NB4 (cell line): ENCODE data around the gene SS18.

Experiments used
- DNase-seq: peaks from one replicate; pipeline ENCODE4 v3.0.0; 2010; ENCODE audit warnings: low read depth
- H3K4me3 ChIP-seq: one replicate; pipeline ENCODE4 v1.5.1; 2011; ENCODE audit warnings: mild to moderate bottlenecking, low read depth, low read length, moderate library complexity
- MYC ChIP-seq: IDR thresholded peaks from 2 replicates; pipeline ENCODE4 v1.6.1; 2011; ENCODE audit warnings: low read depth, low read length
- POLR2A ChIP-seq: IDR thresholded peaks from 2 replicates; pipeline ENCODE4 v1.6.1; 2011; ENCODE audit warnings: mild to moderate bottlenecking; ENCODE audit not compliant: insufficient read length; ENCODE audit errors: extremely low read depth
- TF ChIP-seq, protein P1 (sequence below): IDR thresholded peaks from one replicate; pipeline ENCODE4 v1.5.1; 2012; ENCODE audit warnings: low read depth, low read length
- TF ChIP-seq, protein P2 (sequence below): IDR thresholded peaks from 2 replicates; pipeline ENCODE4 v1.6.1; 2011; ENCODE audit warnings: low read depth, low read length

Gene SS18

GRCh38 chr18:26121476-26121875 is 31.1 kb upstream of the SS18 start:
- no peak for TF ChIP-seq MYC
- no peak for TF ChIP-seq POLR2A
- TF ChIP-seq, protein P1, sequence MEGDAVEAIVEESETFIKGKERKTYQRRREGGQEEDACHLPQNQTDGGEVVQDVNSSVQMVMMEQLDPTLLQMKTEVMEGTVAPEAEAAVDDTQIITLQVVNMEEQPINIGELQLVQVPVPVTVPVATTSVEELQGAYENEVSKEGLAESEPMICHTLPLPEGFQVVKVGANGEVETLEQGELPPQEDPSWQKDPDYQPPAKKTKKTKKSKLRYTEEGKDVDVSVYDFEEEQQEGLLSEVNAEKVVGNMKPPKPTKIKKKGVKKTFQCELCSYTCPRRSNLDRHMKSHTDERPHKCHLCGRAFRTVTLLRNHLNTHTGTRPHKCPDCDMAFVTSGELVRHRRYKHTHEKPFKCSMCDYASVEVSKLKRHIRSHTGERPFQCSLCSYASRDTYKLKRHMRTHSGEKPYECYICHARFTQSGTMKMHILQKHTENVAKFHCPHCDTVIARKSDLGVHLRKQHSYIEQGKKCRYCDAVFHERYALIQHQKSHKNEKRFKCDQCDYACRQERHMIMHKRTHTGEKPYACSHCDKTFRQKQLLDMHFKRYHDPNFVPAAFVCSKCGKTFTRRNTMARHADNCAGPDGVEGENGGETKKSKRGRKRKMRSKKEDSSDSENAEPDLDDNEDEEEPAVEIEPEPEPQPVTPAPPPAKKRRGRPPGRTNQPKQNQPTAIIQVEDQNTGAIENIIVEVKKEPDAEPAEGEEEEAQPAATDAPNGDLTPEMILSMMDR: no peak
- TF ChIP-seq, protein P2, sequence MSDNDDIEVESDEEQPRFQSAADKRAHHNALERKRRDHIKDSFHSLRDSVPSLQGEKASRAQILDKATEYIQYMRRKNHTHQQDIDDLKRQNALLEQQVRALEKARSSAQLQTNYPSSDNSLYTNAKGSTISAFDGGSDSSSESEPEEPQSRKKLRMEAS: no peak
- no peak for DNase-seq
- H3K4me3 ChIP-seq: no peak overlapping the region

- no peak for TF ChIP-seq MYC
- no peak for TF ChIP-seq POLR2A
- no peak overlapping the region for H3K4me3 ChIP-seq
- DNase-seq: no peak
Measured at GRCh38 chr18:26119246-26119645, 28.8 kb upstream of the SS18 start.

DNA sequence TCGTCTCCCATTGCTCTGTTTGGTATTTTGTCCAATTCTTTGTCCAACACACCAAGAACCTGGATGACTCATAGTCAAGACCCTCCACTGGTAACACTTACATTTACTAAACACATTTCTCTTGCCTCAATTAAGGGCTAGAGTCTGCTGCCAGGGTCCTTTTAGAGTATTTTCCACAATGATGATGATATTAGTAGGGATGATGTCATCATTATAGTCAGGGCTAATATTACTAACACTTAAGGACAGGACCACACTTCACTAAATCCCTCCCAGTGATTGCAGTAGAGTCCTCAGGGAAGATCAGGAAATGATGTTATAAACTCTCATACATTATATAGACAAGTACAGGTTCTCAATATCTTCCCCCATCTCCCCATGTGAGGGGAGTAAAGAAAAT is 13.6 kb upstream of the SS18 start:
- no peak for DNase-seq
- TF ChIP-seq MYC: no peak
- TF ChIP-seq, protein P2: no peak
- TF ChIP-seq, protein P1: no peak
- TF ChIP-seq POLR2A: no peak

GRCh38 chr18:26103579-26103978 is 13.2 kb upstream of the SS18 start:
- no peak overlapping the region for H3K4me3 ChIP-seq
- DNase-seq: peak; percentile 18
- TF ChIP-seq, protein P1: peak; percentile 18
- no peak for TF ChIP-seq MYC
- TF ChIP-seq POLR2A: no peak
- TF ChIP-seq, protein P2: no peak

More for the DNA sequence above, 13.6 kb upstream of the SS18 start:
- H3K4me3 ChIP-seq: no peak overlapping the region

DNA sequence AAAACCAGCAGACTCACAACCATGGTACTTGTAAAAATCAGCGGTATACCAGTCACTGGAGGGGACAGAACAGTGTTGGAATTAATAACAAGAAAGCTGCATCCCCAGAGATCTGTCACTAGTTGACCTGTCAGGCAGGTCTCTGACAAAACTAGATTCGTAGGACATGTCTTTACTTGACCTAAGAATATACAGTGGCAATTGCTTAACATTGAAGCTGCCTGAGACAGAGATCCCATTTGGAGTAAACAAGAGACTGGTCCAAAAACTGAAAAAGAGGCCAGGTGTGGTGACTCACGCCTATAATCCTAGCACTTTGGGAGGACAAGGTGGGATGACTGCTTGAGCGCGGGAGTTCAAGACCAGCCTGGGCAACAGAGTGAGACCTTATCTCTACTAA is 7.2 kb upstream of the SS18 start:
- no peak for DNase-seq
- H3K4me3 ChIP-seq: no peak overlapping the region
- TF ChIP-seq, protein P2: no peak
- TF ChIP-seq MYC: no peak
- TF ChIP-seq, protein P1: no peak
- TF ChIP-seq POLR2A: no peak

- H3K4me3 ChIP-seq: no peak overlapping the region
- DNase-seq: no peak
- no peak for TF ChIP-seq POLR2A
- TF ChIP-seq, protein P2: no peak
- TF ChIP-seq, protein P1: no peak
- TF ChIP-seq MYC: no peak
Measured at GRCh38 chr18:26096852-26097251, 6.4 kb upstream of the SS18 start.
